ELF-1 (cell line): ENCODE data around the gene MEF2D.

ENCODE experiments used
- DNase-seq: peaks from one replicate; pipeline ENCODE4 v3.0.0-alpha.2; 2016; ENCODE audit warnings: low read depth, low spot score

Gene MEF2D

DNA sequence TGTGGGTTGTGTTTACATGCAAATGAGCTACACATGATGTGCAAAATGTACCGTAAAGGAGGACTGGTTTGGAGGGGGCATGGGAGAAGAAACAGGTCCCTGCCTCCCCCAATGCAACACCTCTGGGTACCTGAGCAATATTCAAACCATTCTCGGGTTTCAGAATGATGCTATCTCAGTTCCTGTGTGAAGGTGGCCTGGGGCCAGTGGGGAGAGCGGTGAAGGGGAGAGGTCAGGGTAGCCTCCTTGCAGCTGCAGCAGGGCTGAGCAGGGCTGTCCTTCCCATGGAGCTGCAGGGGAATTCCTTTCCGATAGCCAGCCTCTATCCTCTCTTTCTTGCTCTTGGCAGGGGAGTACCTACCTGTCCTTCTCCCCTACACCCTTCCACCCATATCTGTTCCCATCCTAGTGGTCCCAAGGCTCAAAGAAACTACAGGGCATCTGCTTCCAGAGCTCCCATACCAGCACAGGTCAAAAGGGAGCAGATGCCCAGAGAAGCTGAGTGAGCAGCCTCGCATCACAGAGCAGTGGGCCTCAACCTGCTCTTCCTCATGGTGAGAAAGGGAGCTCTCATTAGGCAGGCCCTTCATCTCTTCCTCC lies 11.9 kb downstream of the MEF2D start:
- peak; percentile 61 for DNase-seq

DNA sequence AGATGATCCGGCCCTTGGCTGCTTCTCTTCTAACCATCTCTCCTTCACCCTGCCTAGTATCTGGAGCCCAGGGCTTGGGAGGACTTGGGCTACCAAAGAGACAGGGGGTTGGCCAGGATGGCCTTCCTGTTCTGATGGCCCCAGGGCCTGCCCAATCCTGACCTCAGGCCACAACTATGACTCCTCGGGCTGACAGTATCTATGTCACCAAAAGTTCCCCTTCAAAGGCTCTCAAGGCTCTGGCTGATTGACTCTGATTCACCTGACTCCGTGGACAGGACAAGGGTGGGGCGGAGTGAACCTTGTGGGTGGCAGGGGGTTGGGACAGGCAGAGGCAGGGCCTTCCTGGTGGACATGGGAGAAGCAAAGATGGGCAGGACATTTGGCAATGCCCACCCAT lies 12.7 kb downstream of the MEF2D start:
- DNase-seq, result no peak

DNA sequence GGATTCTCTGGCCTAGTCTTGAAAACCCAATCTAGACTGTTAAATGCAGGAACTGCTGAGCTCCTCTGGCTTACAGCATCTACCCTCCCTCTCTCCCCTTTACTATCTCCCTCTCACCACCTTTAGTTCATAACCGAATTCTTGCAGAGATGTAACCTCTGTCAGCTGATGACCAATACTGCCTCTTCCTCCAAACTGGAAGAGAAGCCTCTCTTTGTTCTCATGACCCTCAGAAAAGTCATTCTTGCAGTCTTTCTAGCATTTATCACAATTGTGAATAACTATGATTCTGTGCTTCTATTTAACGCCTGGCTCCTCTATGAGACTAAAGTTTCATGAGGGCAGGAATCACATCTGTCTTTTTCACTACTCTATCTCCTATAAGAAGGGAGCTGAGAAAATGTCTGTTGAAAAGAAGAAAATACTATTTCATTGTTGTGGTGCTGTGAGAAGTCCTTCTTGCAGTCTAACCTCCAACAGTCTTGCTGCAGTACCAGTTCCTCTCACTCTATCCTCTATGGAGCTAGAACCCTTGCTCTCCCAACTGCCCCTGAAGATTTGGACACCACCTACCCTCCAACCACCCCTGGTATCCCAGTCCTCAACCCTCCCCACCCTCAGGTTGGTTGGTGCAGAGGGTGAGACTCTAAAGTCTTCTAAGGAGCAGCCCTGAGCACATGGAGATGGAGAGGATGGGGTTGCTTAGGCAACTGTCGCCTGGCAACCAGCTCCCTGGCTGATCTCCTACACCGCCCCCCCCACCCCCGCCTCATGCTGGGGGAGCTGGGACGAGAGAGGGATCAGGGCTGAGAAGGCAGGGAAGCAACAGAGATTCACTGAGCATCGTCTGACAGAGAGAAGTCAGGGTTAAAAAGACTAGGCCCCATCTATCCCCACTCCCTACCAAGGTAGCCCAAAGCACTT lies 13.9 kb downstream of the MEF2D start:
- DNase-seq, result no peak

DNA sequence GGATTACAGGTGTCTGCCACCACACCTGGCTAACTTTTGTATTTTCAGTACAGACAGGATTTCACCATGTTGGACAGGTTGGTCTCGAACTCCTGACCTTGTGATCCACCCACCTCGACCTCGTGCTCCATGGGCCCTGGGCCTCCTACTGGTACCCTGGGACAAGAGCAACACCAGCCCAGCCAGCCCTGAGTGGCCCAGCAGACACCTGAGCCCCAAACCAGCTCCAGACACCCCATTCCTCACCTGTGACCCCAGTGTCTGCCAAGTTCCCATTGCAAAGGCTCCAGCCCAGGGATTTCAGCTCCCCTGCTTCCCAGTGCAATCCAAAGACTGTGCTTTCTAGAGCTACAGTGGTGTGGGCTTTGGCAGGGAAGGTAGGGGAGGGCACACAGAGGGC lies 14.6 kb downstream of the MEF2D start:
- no peak for DNase-seq

- no peak for DNase-seq
Observed at GRCh38 chr1:156484480-156485058, 16.0 kb downstream of the MEF2D start.

DNA sequence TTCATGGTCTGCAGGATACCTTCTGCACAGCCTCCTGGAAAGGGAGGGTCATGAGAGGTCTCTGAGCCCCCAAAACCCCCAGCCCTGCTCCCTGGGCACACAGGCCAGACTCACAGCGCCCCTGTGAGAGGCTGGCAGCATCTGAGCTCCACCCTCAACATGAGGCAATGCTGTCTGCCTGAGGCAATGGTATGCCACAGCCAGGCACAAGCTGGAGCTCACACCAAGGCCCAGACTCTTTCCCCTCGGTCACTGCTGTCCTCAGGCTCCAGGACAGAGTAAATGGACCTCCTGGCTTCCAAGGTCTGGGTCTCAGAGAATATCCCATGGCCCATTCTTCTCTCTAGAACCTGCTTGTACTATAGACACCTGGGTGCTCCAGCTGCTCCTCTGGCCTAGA lies 17.2 kb downstream of the MEF2D start:
- no peak for DNase-seq

DNA sequence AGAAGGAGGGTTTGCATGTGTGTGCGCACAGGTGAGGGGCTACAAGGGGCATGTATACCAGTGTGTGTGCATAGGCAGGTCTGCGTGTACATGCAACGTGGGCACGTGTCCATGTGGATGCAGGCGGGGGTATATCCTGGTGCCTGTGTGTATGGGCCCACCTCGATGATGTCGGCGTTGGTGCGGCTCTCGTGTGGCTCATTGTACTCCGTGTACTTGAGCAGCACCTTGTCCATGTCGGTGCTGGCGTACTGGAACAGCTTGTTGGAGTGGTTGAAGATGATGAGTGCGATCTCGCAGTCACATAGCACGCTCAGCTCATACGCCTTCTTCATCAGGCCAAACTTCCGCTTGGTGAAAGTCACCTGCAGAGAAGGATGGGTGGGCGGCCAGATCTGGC lies 18.3 kb downstream of the MEF2D start:
- DNase-seq, result no peak

DNA sequence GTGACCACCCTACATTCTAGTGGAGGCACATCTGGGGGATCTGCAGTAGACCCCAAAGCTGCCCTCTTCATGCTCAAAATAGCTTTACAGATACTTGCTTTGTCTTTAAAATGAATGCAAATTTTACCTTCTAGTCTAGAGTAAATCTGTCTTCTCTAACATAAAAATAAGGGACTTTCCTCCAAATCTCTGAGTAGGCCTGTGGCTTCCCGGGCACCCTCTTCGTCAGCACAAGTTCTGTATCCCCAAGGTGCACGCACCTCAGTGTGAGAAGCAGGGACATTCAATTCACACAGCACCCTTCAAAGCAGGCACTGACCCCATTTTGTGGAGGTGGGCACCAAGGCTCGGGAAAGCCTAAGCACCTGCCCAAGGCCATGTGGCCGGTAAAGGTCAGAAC lies 19.0 kb downstream of the MEF2D start:
- DNase-seq, result no peak

- peak; percentile 62 for DNase-seq
Observed at GRCh38 chr1:156480411-156481192, 20.0 kb downstream of the MEF2D start.

DNA sequence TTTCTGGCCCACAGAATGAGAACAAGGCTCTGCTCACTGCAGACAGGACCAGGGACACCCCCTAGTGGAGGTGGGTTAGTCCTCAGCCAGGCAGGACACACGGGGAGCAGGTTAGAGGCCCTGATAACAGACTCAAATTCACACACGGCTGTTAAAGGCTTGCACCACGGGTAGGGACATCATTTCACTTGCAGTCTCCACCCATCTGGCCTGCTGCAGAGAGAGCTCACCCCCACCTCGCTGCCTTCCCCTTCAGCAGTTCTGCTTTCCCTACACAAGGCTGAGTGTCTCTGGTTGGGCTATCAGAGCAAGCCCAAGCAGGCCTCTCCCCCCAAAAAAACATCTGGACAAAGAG lies 20.6 kb downstream of the MEF2D start:
- peak; percentile 18 for DNase-seq

GRCh38 chr1:156479093-156480015 lies 21.2 kb downstream of the MEF2D start:
- no peak for DNase-seq

DNA sequence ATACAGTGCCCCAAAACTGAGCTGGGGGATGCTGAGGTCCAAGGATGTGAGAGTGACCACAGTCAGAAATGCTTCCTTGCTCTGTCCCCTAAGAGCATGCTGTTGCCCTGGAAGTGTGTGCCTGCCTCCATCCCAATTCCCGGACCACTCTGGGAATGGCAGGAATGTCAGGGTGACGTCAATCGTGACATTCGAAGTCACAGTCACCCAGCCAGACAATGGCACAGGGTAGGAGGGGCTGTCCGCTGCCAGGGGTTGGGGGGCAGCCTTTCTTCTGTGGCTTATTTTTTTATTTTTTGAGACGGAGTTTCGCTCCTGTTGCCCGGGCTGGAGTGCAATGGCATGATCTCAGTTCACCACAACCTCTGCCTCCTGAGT lies 22.3 kb downstream of the MEF2D start:
- no peak for DNase-seq

DNA sequence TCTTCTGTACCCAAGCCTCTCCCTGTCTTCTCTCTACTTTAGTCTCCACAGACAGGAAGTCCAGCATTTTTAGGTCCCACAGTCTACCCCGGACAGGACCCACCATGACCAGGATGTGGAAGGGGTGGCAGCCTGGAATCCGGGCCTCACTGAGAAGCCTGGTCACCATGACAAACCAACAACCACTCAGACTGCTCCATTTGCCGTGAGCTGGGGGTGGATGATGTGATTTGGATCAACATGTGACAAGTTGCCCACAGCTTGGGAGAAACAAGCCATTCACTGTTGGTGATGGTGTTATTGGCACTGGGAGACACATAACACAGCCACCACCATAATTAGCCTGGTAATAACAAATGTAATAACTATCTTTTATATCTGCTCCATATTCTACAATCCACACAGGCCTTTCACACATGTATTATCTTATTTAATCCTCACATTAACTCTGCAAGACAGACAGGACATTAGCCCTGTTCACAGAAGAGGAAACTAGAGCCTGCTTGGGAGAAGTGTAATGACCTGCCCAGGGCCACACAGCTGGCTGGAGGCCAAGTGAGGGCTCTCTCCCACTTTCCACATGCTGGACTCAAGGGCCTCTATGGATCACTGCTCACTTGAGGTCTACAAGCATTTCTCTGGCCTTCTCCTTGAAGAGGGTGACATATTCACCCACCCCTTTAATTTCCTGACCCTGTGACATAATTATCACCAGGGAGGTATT lies 22.9 kb downstream of the MEF2D start:
- no peak for DNase-seq

GRCh38 chr1:156476501-156477298 lies 23.9 kb downstream of the MEF2D start:
- DNase-seq, result peak; percentile 50

GRCh38 chr1:156475568-156476500 lies 24.7 kb downstream of the MEF2D start:
- DNase-seq, result no peak

- DNase-seq, result no peak
Observed at GRCh38 chr1:156474966-156475365, 25.6 kb downstream of the MEF2D start.

DNA sequence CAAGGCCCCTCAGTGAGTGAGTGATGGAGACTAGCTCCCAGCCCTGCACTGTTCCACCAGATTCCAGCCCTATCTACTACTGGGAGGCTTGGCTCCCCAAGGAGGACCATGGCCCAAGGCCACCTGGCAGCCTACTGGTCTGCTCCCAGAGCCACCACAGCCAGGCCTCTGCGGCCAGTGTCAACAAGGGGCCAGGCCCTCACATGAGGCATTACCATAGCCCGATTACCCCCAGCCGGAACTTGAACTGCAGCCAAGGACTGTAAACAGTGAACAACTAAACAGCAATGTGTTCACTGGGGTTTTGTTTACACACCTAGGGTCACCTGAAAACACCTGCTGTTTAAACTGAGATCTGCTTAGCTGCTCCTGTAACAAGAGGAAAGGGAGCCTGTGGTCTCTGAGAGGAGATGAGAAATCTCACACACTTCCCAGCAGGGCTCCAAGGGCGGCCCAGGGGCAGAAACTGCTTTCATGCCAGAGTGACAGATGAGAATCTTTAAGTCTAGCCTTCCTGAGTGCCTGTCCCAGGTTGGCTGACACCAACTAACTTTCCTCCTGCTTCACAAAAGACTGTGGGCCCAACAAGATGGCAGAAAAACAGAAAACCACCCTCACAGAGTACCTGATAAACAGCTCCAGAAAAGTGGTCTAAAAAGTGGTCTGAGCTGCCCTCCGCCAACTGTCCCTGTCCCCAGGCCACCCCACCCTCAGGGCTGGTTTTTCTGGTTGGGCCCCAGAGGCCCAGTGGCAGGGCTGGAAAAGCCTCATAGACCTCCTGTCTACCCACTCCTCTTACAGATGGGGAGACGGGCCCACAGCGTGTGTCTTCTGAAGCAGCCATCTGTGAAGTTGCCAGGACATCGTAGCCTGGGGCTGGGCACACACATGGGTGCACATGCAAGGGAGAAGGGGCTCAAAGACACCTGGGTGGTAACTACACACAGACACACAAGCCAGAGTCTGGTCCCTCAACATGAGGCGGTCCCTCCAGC lies 28.8 kb downstream of the MEF2D start:
- DNase-seq, result peak; percentile 75
